ENCODE data around the gene MTIF3. TPM values are rescaled to one million over a fixed set of nuclear protein-coding genes. Genes with fewer than 3 reads are reported as not detected.

MTIF3 gene
- total and polyA plus RNA-seq, 12 donors = 103 to 217 (median 122) TPM

- no peak for DNase-seq
- TF ChIP-seq, protein P1, sequence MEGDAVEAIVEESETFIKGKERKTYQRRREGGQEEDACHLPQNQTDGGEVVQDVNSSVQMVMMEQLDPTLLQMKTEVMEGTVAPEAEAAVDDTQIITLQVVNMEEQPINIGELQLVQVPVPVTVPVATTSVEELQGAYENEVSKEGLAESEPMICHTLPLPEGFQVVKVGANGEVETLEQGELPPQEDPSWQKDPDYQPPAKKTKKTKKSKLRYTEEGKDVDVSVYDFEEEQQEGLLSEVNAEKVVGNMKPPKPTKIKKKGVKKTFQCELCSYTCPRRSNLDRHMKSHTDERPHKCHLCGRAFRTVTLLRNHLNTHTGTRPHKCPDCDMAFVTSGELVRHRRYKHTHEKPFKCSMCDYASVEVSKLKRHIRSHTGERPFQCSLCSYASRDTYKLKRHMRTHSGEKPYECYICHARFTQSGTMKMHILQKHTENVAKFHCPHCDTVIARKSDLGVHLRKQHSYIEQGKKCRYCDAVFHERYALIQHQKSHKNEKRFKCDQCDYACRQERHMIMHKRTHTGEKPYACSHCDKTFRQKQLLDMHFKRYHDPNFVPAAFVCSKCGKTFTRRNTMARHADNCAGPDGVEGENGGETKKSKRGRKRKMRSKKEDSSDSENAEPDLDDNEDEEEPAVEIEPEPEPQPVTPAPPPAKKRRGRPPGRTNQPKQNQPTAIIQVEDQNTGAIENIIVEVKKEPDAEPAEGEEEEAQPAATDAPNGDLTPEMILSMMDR (IDR thresholded peaks at IDR 0.05) = no peak
- peak overlapping the region in 7 of 10 donors; percentile 4 to 94 (median 67) for H3K4me3 ChIP-seq
- no peaks in the 10 kb centered on the region for H3K9me3 ChIP-seq
- peak overlapping the region; percentile 51 to 100 (median 99) for H3K27ac ChIP-seq
- peaks cover 0 to 68% (median 50%) of the 10 kb centered on the region in 9 donors for H3K4me1 ChIP-seq
- intact Hi-C loops (cut with DNase I) = loop anchor here in 1 of 10 donors (2.0 kb wide), 1 partner anchor 22 kb away; the partner anchor contains the start of gene GTF3A
- 31 to 34% methylated on average over 7 of the region's 7 CpGs for WGBS, 2 donors
- H3K27me3 ChIP-seq = no peaks in the 10 kb centered on the region
- peak in 4 of 8 donors; percentile 12 to 34 (median 16) for ATAC-seq
- peaks cover 0 to 32% (median 3%) of the 10 kb centered on the region in 9 donors for H3K36me3 ChIP-seq
Measured at GRCh38 chr13:27446986-27447583, 3.3 kb downstream of the MTIF3 start.

DNA sequence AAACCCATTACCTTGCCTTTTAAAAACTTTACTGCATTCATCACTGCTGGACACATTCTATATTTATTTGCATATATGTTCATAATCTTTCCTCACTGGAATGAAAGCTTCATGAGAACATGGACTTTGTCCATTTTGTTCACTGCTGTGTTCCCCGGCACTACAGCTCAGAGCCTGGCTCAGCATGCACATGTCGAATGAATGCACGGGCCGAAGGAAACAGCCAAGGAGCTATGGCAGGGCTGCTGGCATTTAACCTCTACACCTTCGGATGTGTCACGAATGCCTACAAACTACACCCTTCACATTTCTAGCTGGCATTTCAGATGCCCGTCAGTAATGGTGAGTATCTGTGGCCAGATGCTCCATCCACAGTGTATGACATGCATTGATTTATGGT lies 7.6 kb downstream of the MTIF3 start:
- no peak for DNase-seq
- Histone ChIP-seq H3K27ac (no peak overlapping the region), H3K4me3 (no peak overlapping the region), H3K27me3 (no peaks in the 10 kb centered on the region), H3K36me3 (peaks cover 0 to 75% (median 10%) of the 10 kb centered on the region in 9 donors), H3K9me3 (no peaks in the 10 kb centered on the region), H3K4me1 (peaks cover 0 to 49% (median 32%) of the 10 kb centered on the region in 9 donors)
- WGBS, 2 donors = 89 to 93% methylated on average over 7 of the region's 7 CpGs
- TF ChIP-seq, protein P1 (IDR thresholded peaks at IDR 0.05) = no peak
- no peak for ATAC-seq
- intact Hi-C loops (cut with DNase I) = no loop called here

GRCh38 chr13:27442071-27442647 lies 8.2 kb downstream of the MTIF3 start:
- no peak overlapping the region for H3K27ac ChIP-seq
- H3K27me3 ChIP-seq = no peaks in the 10 kb centered on the region
- H3K4me1 ChIP-seq = peaks cover 0 to 43% (median 27%) of the 10 kb centered on the region in 9 donors
- no peak for DNase-seq
- TF ChIP-seq, protein P1 (IDR thresholded peaks at IDR 0.05) = no peak
- intact Hi-C loops (cut with DNase I) = no loop called here
- H3K36me3 ChIP-seq = peaks cover 0 to 82% (median 10%) of the 10 kb centered on the region in 9 donors
- 70 to 80% methylated on average over 15 of the region's 15 CpGs for WGBS, 2 donors
- ATAC-seq = peak in 4 of 8 donors; percentile 10 to 55 (median 32)
- H3K9me3 ChIP-seq = no peaks in the 10 kb centered on the region
- no peak overlapping the region for H3K4me3 ChIP-seq

- H3K27me3 ChIP-seq = no peaks in the 10 kb centered on the region
- 71 to 74% methylated on average over 1 of the region's 1 CpG for WGBS, 2 donors
- no peak for DNase-seq
- H3K4me1 ChIP-seq = peaks cover 0 to 25% (median 11%) of the 10 kb centered on the region in 9 donors
- TF ChIP-seq, protein P1 (IDR thresholded peaks at IDR 0.05) = no peak
- H3K36me3 ChIP-seq = peaks cover 0 to 99% (median 16%) of the 10 kb centered on the region in 9 donors
- H3K9me3 ChIP-seq = no peaks in the 10 kb centered on the region
- intact Hi-C loops (cut with DNase I) = no loop called here
- no peak for ATAC-seq
- H3K27ac ChIP-seq = no peak overlapping the region
- H3K4me3 ChIP-seq = no peak overlapping the region
Measured at GRCh38 chr13:27440408-27440807, 10.0 kb downstream of the MTIF3 start.

Measured in heart right ventricle (tissue), 16 donors.